ENCODE results near the gene CRYBB1. TPM values are rescaled to one million over a fixed set of nuclear protein-coding genes. Genes with fewer than 3 reads are reported as not detected.

The CRYBB1 gene
- total and polyA plus RNA-seq, 2 donors (not counting 3 experiments of a cell fraction or from before 2014, with no cell fraction given): not detected

DNA sequence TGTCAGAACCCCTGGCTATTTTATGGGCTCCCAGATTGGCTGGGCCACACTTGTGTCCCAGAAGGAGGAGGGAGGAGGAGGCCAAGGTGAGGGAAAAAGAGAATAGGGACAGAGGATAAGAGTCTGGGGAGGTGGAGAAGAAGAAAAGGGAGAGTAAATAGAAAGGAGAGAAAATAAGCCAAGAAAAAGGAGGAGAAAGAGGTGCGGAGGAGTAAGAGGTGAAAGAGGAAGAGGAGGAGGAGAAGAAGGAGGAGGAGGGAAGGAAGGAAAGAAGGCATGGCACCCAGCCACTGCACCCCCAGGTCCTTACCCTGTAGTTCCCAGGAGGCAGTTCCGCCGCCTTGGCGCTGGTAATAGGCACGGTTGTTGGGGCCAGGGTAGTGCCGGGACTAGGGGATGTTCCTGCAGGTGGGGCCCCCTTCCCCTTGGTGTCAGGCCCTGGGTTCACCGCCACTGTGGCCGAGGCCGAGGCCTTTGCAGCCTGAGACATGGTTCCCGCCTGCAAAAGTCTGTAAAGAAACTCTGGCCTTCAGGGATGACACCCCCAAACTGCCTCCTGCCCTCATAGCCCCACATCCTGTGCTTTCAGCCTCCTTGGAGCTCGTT, 1.9 kb downstream of the CRYBB1 start:
- ChIA-PET CTCF (interaction anchor here (1.2 kb wide), 1 partner anchor 17 kb away, joined by 3 read pairs; no protein-coding TSS in a partner anchor), POLR2A (no interaction called here)
- Histone ChIP-seq H4K20me1 (replicated peaks; ENCODE audit: control insufficient read depth, extremely low read depth, insufficient read depth, low read length) (no peaks in the 10 kb centered on the region), H3K27me3 (ENCODE audit: control insufficient read depth in 2 of 2, insufficient read depth in 2 of 2, low read length in 2 of 2) (peaks cover 3 to 17% of the 10 kb centered on the region in 2 experiments), H3K4me1 (ENCODE audit: control insufficient read depth, extremely low read depth, insufficient read depth, low read length) (no peaks in the 10 kb centered on the region), H3K4me3 (replicated peaks in 1 of 3; ENCODE audit: insufficient read depth in 1 of 3, low read depth in 1 of 3, low read length in 3 of 3) (no peak overlapping the region), H2AFZ (ENCODE audit: low read depth, low read length) (no peak overlapping the region), H3K9ac (replicated peaks; ENCODE audit: extremely low read depth, insufficient read depth, low read length) (no peak overlapping the region), H3K79me2 (ENCODE audit: control insufficient read depth, insufficient read depth, low read length) (no peaks in the 10 kb centered on the region), H3K27ac (ENCODE audit: insufficient read depth, low read depth, low read length) (no peak overlapping the region), H3K4me2 (ENCODE audit: insufficient read depth, low read length) (no peak overlapping the region), H3K36me3 (ENCODE audit: control insufficient read depth in 2 of 2, extremely low read depth in 1 of 2, insufficient read depth in 2 of 2, low read length in 2 of 2) (no peaks in the 10 kb centered on the region), H3K9me3 (replicated peaks; ENCODE audit: control insufficient read depth, insufficient read depth, low read length) (no peaks in the 10 kb centered on the region), H3K9me1 (replicated peaks; ENCODE audit: control insufficient read depth, extremely low read depth, insufficient read depth, low read length) (no peaks in the 10 kb centered on the region)
- TF ChIP-seq POLR2AphosphoS5 (IDR thresholded peaks at IDR 0.05; ENCODE audit: insufficient read depth, low read depth, low read length) (no peak), EZH2 (IDR thresholded peaks at IDR 0.05; ENCODE audit: borderline replicate concordance, low read depth, low read length, severe bottlenecking) (no peak), POLR2A (IDR thresholded peaks at IDR 0.05; ENCODE audit: low read depth, low read length) (no peak), JUN (IDR thresholded peaks at IDR 0.05; ENCODE audit: borderline replicate concordance, insufficient read depth, insufficient read length, low read depth) (no peak), MYC (IDR thresholded peaks at IDR 0.05; ENCODE audit: low read depth, low read length) (no peak), FOS (IDR thresholded peaks at IDR 0.05; ENCODE audit: borderline replicate concordance, insufficient read depth, low read length) (no peak), GATA2 (IDR thresholded peaks at IDR 0.05; ENCODE audit: insufficient read depth, insufficient read length, low read depth, low read length) (no peak)
- TF ChIP-seq, protein P1, sequence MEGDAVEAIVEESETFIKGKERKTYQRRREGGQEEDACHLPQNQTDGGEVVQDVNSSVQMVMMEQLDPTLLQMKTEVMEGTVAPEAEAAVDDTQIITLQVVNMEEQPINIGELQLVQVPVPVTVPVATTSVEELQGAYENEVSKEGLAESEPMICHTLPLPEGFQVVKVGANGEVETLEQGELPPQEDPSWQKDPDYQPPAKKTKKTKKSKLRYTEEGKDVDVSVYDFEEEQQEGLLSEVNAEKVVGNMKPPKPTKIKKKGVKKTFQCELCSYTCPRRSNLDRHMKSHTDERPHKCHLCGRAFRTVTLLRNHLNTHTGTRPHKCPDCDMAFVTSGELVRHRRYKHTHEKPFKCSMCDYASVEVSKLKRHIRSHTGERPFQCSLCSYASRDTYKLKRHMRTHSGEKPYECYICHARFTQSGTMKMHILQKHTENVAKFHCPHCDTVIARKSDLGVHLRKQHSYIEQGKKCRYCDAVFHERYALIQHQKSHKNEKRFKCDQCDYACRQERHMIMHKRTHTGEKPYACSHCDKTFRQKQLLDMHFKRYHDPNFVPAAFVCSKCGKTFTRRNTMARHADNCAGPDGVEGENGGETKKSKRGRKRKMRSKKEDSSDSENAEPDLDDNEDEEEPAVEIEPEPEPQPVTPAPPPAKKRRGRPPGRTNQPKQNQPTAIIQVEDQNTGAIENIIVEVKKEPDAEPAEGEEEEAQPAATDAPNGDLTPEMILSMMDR (IDR thresholded peaks at IDR 0.05; ENCODE audit: extremely low read depth in 1 of 2, insufficient read depth in 1 of 2, low read depth in 1 of 2, low read length in 2 of 2): no peak
- TF ChIP-seq, protein P2, sequence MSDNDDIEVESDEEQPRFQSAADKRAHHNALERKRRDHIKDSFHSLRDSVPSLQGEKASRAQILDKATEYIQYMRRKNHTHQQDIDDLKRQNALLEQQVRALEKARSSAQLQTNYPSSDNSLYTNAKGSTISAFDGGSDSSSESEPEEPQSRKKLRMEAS (IDR thresholded peaks at IDR 0.05; ENCODE audit: insufficient read depth, insufficient read length): no peak
- intact Hi-C loops (cut with micrococcal nuclease): no loop called here
- no TSS peak for BruUV-seq (replicated peaks)
- FAIRE-seq (no peak), DNase-seq (ENCODE audit: low read depth, low spot score) (no peak)
- dilution Hi-C loops (cut with MboI; ENCODE audit: extremely low pct_ligation_motif_present, low sequenced_read_pairs): no loop called here

Data from endothelial cell of umbilical vein (primary cell).